DND-41 (cell line): Measurements from ENCODE around the gene CCDC117.

ENCODE experiments used
- EZH2 ChIP-seq: IDR thresholded peaks from 3 replicates; pipeline ENCODE4 v1.6.1; 2012; ENCODE audit warnings: borderline replicate concordance, low read depth, mild to moderate bottlenecking, moderate library complexity, low read length, inconsistent platforms; ENCODE audit not compliant: severe bottlenecking
- TF ChIP-seq, protein P1 (sequence below): IDR thresholded peaks from 2 replicates; pipeline ENCODE4 v1.5.1; 2012; ENCODE audit warnings: borderline replicate concordance, low read length, moderate library complexity, mild to moderate bottlenecking; ENCODE audit not compliant: poor library complexity, severe bottlenecking; ENCODE audit errors: extremely low read depth

DNA sequence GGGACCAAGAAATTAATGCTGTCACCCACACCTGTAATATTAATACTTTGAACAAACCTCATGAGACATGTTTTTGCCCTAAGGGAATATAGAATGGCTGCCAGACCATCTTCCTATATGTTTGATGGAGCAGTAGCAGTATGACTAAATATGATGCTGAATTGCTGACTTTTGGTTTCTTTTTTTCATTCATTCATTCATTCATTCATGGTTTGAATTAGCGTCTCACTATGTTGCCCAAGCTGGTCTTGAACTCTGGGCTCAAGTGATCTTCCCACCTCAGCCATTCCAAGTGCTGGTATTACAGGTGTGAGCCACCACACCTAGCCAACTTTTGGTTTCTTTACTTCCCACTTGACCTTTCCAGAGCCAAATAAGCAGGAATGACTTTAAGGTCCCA is 7.8 kb downstream of the CCDC117 start:
- TF ChIP-seq, protein P1, sequence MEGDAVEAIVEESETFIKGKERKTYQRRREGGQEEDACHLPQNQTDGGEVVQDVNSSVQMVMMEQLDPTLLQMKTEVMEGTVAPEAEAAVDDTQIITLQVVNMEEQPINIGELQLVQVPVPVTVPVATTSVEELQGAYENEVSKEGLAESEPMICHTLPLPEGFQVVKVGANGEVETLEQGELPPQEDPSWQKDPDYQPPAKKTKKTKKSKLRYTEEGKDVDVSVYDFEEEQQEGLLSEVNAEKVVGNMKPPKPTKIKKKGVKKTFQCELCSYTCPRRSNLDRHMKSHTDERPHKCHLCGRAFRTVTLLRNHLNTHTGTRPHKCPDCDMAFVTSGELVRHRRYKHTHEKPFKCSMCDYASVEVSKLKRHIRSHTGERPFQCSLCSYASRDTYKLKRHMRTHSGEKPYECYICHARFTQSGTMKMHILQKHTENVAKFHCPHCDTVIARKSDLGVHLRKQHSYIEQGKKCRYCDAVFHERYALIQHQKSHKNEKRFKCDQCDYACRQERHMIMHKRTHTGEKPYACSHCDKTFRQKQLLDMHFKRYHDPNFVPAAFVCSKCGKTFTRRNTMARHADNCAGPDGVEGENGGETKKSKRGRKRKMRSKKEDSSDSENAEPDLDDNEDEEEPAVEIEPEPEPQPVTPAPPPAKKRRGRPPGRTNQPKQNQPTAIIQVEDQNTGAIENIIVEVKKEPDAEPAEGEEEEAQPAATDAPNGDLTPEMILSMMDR: no peak
- no peak for TF ChIP-seq EZH2
